GM21529 (cell line): Measurements from ENCODE around the gene CAPZA3.
"Not testable (repeated sequence)": the region's sequence is repeated elsewhere in the genome, so short reads cannot be mapped to it uniquely, and the experiment has no call there.

Experiments
- ATAC-seq: cut with Tn5 transposase; IDR thresholded peaks from one replicate; pipeline ENCODE4 v1.9.1; 2021; ENCODE audit not compliant: unreplicated experiment

CAPZA3 gene

GRCh38 chr12:18737819-18738218 lies at the start of gene CAPZA3, which contains the start of gene PLCZ1:
TSS of gene CAPZA3 (plus strand) at chr12:18738119. CDS start at chr12:18738269, 150 bp downstream.
TSS of gene PLCZ1 (minus strand) at chr12:18738012. CDS start at chr12:18737371, 641 bp downstream.
- no peak for ATAC-seq

GRCh38 chr12:18689771-18690170 lies 48.1 kb upstream of the CAPZA3 start:
- ATAC-seq = no peak

- ATAC-seq = no peak
Measured at GRCh38 chr12:18690653-18691052, 47.3 kb upstream of the CAPZA3 start.

- ATAC-seq = not testable (repeated sequence)
Measured at GRCh38 chr12:18693986-18694385, 43.9 kb upstream of the CAPZA3 start.

- no peak for ATAC-seq
Measured at GRCh38 chr12:18696971-18697602, 40.8 kb upstream of the CAPZA3 start.

GRCh38 chr12:18700271-18700670 lies 37.6 kb upstream of the CAPZA3 start:
- no peak for ATAC-seq

GRCh38 chr12:18703321-18703720 lies 34.6 kb upstream of the CAPZA3 start:
- ATAC-seq = no peak

- ATAC-seq = no peak
Measured at GRCh38 chr12:18703911-18704310, 34.0 kb upstream of the CAPZA3 start.

- no peak for ATAC-seq
Measured at GRCh38 chr12:18706798-18707197, 31.1 kb upstream of the CAPZA3 start.

- ATAC-seq = no peak
Measured at GRCh38 chr12:18716236-18716635, 21.7 kb upstream of the CAPZA3 start.

GRCh38 chr12:18718462-18718861 lies 19.5 kb upstream of the CAPZA3 start:
- ATAC-seq = no peak

- ATAC-seq = no peak
Measured at GRCh38 chr12:18719922-18720510, 17.9 kb upstream of the CAPZA3 start.

- ATAC-seq = no peak
Measured at GRCh38 chr12:18720690-18721089, 17.2 kb upstream of the CAPZA3 start.

GRCh38 chr12:18721452-18721851 lies 16.5 kb upstream of the CAPZA3 start:
- ATAC-seq = no peak

- ATAC-seq = no peak
Measured at GRCh38 chr12:18723752-18724151, 14.2 kb upstream of the CAPZA3 start.

GRCh38 chr12:18731156-18731555 lies 6.8 kb upstream of the CAPZA3 start:
- no peak for ATAC-seq

- no peak for ATAC-seq
Measured at GRCh38 chr12:18747895-18748294, 10.0 kb downstream of the CAPZA3 start.

GRCh38 chr12:18749386-18749957 lies 11.6 kb downstream of the CAPZA3 start:
- ATAC-seq = no peak

GRCh38 chr12:18750085-18750484 lies 12.2 kb downstream of the CAPZA3 start:
- ATAC-seq = no peak

GRCh38 chr12:18751866-18752265 lies 13.9 kb downstream of the CAPZA3 start:
- no peak for ATAC-seq

GRCh38 chr12:18752280-18752920 lies 14.5 kb downstream of the CAPZA3 start:
- ATAC-seq = no peak

- ATAC-seq = no peak
Measured at GRCh38 chr12:18752947-18753346, 15.0 kb downstream of the CAPZA3 start.
